Calu3 (cell line): Measurements from ENCODE around the gene CTNNBIP1. TPM values are rescaled to one million over a fixed set of nuclear protein-coding genes. Genes with fewer than 3 reads are reported as not detected.

Experiments
- BruUV-seq: library from RNA; stranded (reverse); fragments of 400-500 nt; replicated peaks from 2 replicates; lab custom pipeline; 2021; lab: Mats Ljungman, UMichigan
- CTCF ChIA-PET: fragments of 300-600 bp; sonication (Branson Sonifier 250); formaldehyde crosslinking; loops from one replicate; lab custom pipeline; 2022; ENCODE audit warnings: antibody characterized with exemption; lab: Charles Lee
- DNase-seq: peaks from one replicate; pipeline ENCODE4 v3.0.0; 2022
- H3K27ac Mint-ChIP-seq: one replicate; pipeline ENCODE4 v1.8.0; 2022; ENCODE audit warnings: mixed read lengths; ENCODE audit not compliant: unreplicated experiment
- H3K27me3 Mint-ChIP-seq: one replicate; pipeline ENCODE4 v1.8.0; 2022; ENCODE audit warnings: mixed read lengths; ENCODE audit not compliant: unreplicated experiment
- H3K36me3 Mint-ChIP-seq: one replicate; pipeline ENCODE4 v1.8.0; 2022; ENCODE audit warnings: mild to moderate bottlenecking, moderate library complexity, mixed read lengths; ENCODE audit not compliant: insufficient read depth, unreplicated experiment
- H3K4me1 Mint-ChIP-seq: one replicate; pipeline ENCODE4 v1.8.0; 2022; ENCODE audit warnings: mild to moderate bottlenecking, low read depth, mixed read lengths; ENCODE audit not compliant: unreplicated experiment
- H3K4me3 Mint-ChIP-seq: one replicate; pipeline ENCODE4 v1.8.0; 2022; ENCODE audit warnings: mild to moderate bottlenecking, low read depth, moderate library complexity, mixed read lengths; ENCODE audit not compliant: unreplicated experiment
- H3K9me3 Mint-ChIP-seq: one replicate; pipeline ENCODE4 v1.8.0; 2022; ENCODE audit warnings: low read depth, mixed read lengths; ENCODE audit not compliant: unreplicated experiment
- CTCF ChIP-seq: fragments of 200-600 bp; IDR thresholded peaks from one replicate; pipeline ENCODE4 v1.8.0; 2022; ENCODE audit warnings: antibody characterized with exemption; ENCODE audit not compliant: unreplicated experiment
- intact Hi-C: fragments of 100-400 bp; cut with micrococcal nuclease; formaldehyde crosslinking; loops from one replicate; pipeline ENCODE4 v1.10.0; 2022; ENCODE audit not compliant: unreplicated experiment
- total RNA-seq: library from RNA; stranded (reverse); gene quantifications from 2 replicates; pipeline ENCODE4 v1.2.3, GENCODE V29; 2022

The CTNNBIP1 gene
- total RNA-seq, 1 experiment from 2014 or later, result 11.8 TPM

GRCh38 chr1:9870572-9870971 is 39.5 kb downstream of the CTNNBIP1 start:
- no TSS peak for BruUV-seq
- no peak for TF ChIP-seq CTCF
- no peaks in the 10 kb centered on the region for H3K9me3 Mint-ChIP-seq
- no peak overlapping the region for H3K27ac Mint-ChIP-seq
- H3K36me3 Mint-ChIP-seq, result peaks cover 10% of the 10 kb centered on the region
- H3K4me3 Mint-ChIP-seq, result no peak overlapping the region
- no peaks in the 10 kb centered on the region for H3K27me3 Mint-ChIP-seq
- intact Hi-C loops, result no loop called here
- no peak for DNase-seq
- CTCF ChIA-PET, result no interaction called here
- no peaks in the 10 kb centered on the region for H3K4me1 Mint-ChIP-seq

GRCh38 chr1:9869831-9870251 is 40.2 kb downstream of the CTNNBIP1 start:
- peaks cover 5% of the 10 kb centered on the region for H3K36me3 Mint-ChIP-seq
- H3K9me3 Mint-ChIP-seq, result no peaks in the 10 kb centered on the region
- CTCF ChIA-PET, result interaction anchor here (2.5 kb wide), 1 partner anchor 85 kb away, joined by 6 read pairs; no protein-coding TSS in a partner anchor
- H3K27ac Mint-ChIP-seq, result no peak overlapping the region
- no peaks in the 10 kb centered on the region for H3K4me1 Mint-ChIP-seq
- no peak for DNase-seq
- BruUV-seq, result no TSS peak
- intact Hi-C loops, result loop anchor here (5.0 to 10.0 kb wide), 2 partner anchors 43 to 145 kb away; no protein-coding TSS in a partner anchor
- no peak for TF ChIP-seq CTCF
- H3K4me3 Mint-ChIP-seq, result no peak overlapping the region
- H3K27me3 Mint-ChIP-seq, result no peaks in the 10 kb centered on the region

- TF ChIP-seq CTCF, result no peak
- Mint-ChIP-seq H3K27me3 (no peaks in the 10 kb centered on the region), H3K36me3 (peaks cover 5% of the 10 kb centered on the region), H3K27ac (no peak overlapping the region), H3K9me3 (no peaks in the 10 kb centered on the region), H3K4me3 (no peak overlapping the region), H3K4me1 (no peaks in the 10 kb centered on the region)
- CTCF ChIA-PET, result interaction anchor here (0.6 to 2.5 kb wide), 4 partner anchors 46 to 241 kb away, joined by 3 to 6 read pairs (median 3); no protein-coding TSS in a partner anchor
- no peak for DNase-seq
- BruUV-seq, result no TSS peak
- intact Hi-C loops, result loop anchor here (5.0 to 10.0 kb wide), 2 partner anchors 41 to 143 kb away; no protein-coding TSS in a partner anchor
These were observed 41.9 kb downstream of the CTNNBIP1 start for GRCh38 chr1:9868244-9868590.

GRCh38 chr1:9867408-9868243 is 42.4 kb downstream of the CTNNBIP1 start:
- no peak overlapping the region for H3K4me3 Mint-ChIP-seq
- intact Hi-C loops, result loop anchor here (1.0 to 10.0 kb wide), 3 partner anchors 40 to 143 kb away; no protein-coding TSS in a partner anchor
- TF ChIP-seq CTCF, result peak; percentile 92
- H3K36me3 Mint-ChIP-seq, result peaks cover 5% of the 10 kb centered on the region
- H3K27me3 Mint-ChIP-seq, result no peaks in the 10 kb centered on the region
- H3K27ac Mint-ChIP-seq, result no peak overlapping the region
- no peaks in the 10 kb centered on the region for H3K9me3 Mint-ChIP-seq
- CTCF ChIA-PET, result interaction anchor here (1.0 to 2.5 kb wide), 3 partner anchors 47 to 241 kb away, joined by 3 to 6 read pairs (median 3); no protein-coding TSS in a partner anchor
- H3K4me1 Mint-ChIP-seq, result no peaks in the 10 kb centered on the region
- no TSS peak for BruUV-seq
- DNase-seq, result peak; percentile 79
